Mammary epithelial cell (primary cell): Measurements from ENCODE around the gene CUZD1.

ENCODE experiments used
- EZH2 ChIP-seq: IDR thresholded peaks from 2 replicates; pipeline ENCODE4 v1.6.1; 2012; ENCODE audit warnings: low read length, inconsistent platforms, borderline replicate concordance
- TF ChIP-seq, protein P1 (sequence below), 2 donors: IDR thresholded peaks in 1 of 2; conservative IDR thresholded peaks in 1 of 2; 2 replicates each; pipeline ENCODE4 v1.5.1; 2011 to 2012; ENCODE audit warnings: inconsistent platforms in 2 of 2, low read length in 2 of 2, mild to moderate bottlenecking in 2 of 2, control low read depth in 1 of 2, low read depth in 1 of 2; ENCODE audit not compliant: insufficient read depth in 1 of 2; ENCODE audit errors: extremely low read depth in 1 of 2

DNA sequence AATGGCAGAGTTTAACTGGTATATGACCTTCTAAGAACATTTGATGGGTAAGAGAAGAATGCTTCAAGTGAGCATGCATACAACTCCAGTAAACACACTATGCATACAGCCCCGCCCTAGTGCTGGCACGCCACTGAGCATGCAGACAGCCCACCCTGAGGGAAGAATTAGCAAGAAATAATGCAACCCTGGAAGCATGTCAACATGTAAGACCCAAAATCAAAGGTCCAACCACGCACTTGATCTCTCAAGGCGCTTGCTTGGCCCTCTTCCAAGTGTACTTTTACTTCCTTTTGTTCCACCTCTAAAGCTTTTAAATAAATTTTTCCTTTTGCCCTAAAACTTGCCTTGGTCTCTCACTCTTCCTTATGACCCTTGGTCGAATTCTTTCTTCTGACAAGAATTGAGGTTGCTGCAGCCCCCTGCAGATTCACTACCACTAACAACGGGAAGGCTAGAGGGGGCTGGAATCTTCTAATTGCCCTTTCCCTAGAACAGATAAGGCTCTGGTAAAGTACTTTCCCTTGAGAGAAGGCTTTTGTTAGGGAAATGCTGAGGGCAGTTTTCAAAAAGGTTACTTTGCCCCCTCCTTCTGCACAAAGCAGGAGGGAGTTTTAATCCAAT lies 30.3 kb upstream of the CUZD1 start:
- TF ChIP-seq, protein P1, sequence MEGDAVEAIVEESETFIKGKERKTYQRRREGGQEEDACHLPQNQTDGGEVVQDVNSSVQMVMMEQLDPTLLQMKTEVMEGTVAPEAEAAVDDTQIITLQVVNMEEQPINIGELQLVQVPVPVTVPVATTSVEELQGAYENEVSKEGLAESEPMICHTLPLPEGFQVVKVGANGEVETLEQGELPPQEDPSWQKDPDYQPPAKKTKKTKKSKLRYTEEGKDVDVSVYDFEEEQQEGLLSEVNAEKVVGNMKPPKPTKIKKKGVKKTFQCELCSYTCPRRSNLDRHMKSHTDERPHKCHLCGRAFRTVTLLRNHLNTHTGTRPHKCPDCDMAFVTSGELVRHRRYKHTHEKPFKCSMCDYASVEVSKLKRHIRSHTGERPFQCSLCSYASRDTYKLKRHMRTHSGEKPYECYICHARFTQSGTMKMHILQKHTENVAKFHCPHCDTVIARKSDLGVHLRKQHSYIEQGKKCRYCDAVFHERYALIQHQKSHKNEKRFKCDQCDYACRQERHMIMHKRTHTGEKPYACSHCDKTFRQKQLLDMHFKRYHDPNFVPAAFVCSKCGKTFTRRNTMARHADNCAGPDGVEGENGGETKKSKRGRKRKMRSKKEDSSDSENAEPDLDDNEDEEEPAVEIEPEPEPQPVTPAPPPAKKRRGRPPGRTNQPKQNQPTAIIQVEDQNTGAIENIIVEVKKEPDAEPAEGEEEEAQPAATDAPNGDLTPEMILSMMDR (conservative IDR thresholded peaks at IDR 0.05 in 1 of 2, IDR thresholded peaks at IDR 0.05 in 1 of 2; ENCODE audit: extremely low read depth in 1 of 2, insufficient read depth in 1 of 2, low read depth in 1 of 2, low read length in 2 of 2): no peak
- TF ChIP-seq EZH2: no peak
